ENCODE measurements around the gene MC1R.
"Not testable (repeated sequence)": the region's sequence is repeated elsewhere in the genome, so short reads cannot be mapped to it uniquely, and the experiment has no call there.

The MC1R gene

GRCh38 chr16:89967436-89967835, 48.8 kb downstream of the MC1R start:
- H3K27me3 ChIP-seq (ENCODE audit: control insufficient read depth in 5 of 5, insufficient read depth in 4 of 5, low read length in 5 of 5); H3K4me3 ChIP-seq (ENCODE audit: low read depth in 1 of 5, low read length in 5 of 5); H3K9ac ChIP-seq (ENCODE audit: low read length in 5 of 5); H3K27ac ChIP-seq (ENCODE audit: low read depth, low read length); H3K9me3 ChIP-seq (ENCODE audit: control insufficient read depth in 5 of 5, low read length in 5 of 5): not testable (repeated sequence)
- H3K4me1 ChIP-seq (ENCODE audit: control insufficient read depth in 5 of 5, insufficient read depth in 5 of 5, low read length in 5 of 5) = peaks cover 5 to 22% (median 16%) of the 10 kb centered on the region in 5 donors
- H3K36me3 ChIP-seq (ENCODE audit: control insufficient read depth in 5 of 5, insufficient read depth in 5 of 5, low read length in 5 of 5) = peaks cover 0 to 49% (median 27%) of the 10 kb centered on the region in 5 donors

GRCh38 chr16:89968074-89968473, 49.4 kb downstream of the MC1R start:
- H3K9ac ChIP-seq (ENCODE audit: low read length in 5 of 5); H3K27me3 ChIP-seq (ENCODE audit: control insufficient read depth in 5 of 5, insufficient read depth in 4 of 5, low read length in 5 of 5); H3K27ac ChIP-seq (ENCODE audit: low read depth, low read length); H3K9me3 ChIP-seq (ENCODE audit: control insufficient read depth in 5 of 5, low read length in 5 of 5); H3K4me3 ChIP-seq (ENCODE audit: low read depth in 1 of 5, low read length in 5 of 5): not testable (repeated sequence)
- Histone ChIP-seq H3K4me1 (ENCODE audit: control insufficient read depth in 5 of 5, insufficient read depth in 5 of 5, low read length in 5 of 5) (peaks cover 5 to 24% (median 17%) of the 10 kb centered on the region in 5 donors), H3K36me3 (ENCODE audit: control insufficient read depth in 5 of 5, insufficient read depth in 5 of 5, low read length in 5 of 5) (peaks cover 0 to 43% (median 23%) of the 10 kb centered on the region in 5 donors)

GRCh38 chr16:89969741-89970410, 51.2 kb downstream of the MC1R start:
- H3K27me3 ChIP-seq (ENCODE audit: control insufficient read depth in 5 of 5, insufficient read depth in 4 of 5, low read length in 5 of 5) = no peaks in the 10 kb centered on the region
- peaks cover 0 to 3% (median 0%) of the 10 kb centered on the region in 5 donors for H3K9me3 ChIP-seq (ENCODE audit: control insufficient read depth in 5 of 5, low read length in 5 of 5)
- no peak overlapping the region for H3K4me3 ChIP-seq (ENCODE audit: low read depth in 1 of 5, low read length in 5 of 5)
- H3K4me1 ChIP-seq (ENCODE audit: control insufficient read depth in 5 of 5, insufficient read depth in 5 of 5, low read length in 5 of 5) = peaks cover 5 to 36% (median 27%) of the 10 kb centered on the region in 5 donors
- no peak overlapping the region for H3K9ac ChIP-seq (ENCODE audit: low read length in 5 of 5)
- peaks cover 0 to 25% (median 12%) of the 10 kb centered on the region in 5 donors for H3K36me3 ChIP-seq (ENCODE audit: control insufficient read depth in 5 of 5, insufficient read depth in 5 of 5, low read length in 5 of 5)
- no peak overlapping the region for H3K27ac ChIP-seq (ENCODE audit: low read depth, low read length)

Measured in subcutaneous abdominal adipose tissue (tissue), 5 donors.